OCI-M2 (cell line): Measurements from ENCODE around the gene ACO2.

ENCODE experiments used
- DNase-seq: peaks from one replicate; lab custom pipeline; 2025; ENCODE audit not compliant: unreplicated experiment; lab: John Stamatoyannopoulos, UW

ACO2 gene

GRCh38 chr22:41518048-41518347 lies 49.1 kb downstream of the ACO2 start:
- no peak for DNase-seq

GRCh38 chr22:41521126-41521525 lies 52.2 kb downstream of the ACO2 start:
- no peak for DNase-seq

GRCh38 chr22:41522813-41523212 lies 53.9 kb downstream of the ACO2 start:
- no peak for DNase-seq

- no peak for DNase-seq
Measured at GRCh38 chr22:41523464-41524221, 54.7 kb downstream of the ACO2 start.

GRCh38 chr22:41524251-41524661 lies 55.3 kb downstream of the ACO2 start:
- no peak for DNase-seq

- DNase-seq = no peak
Measured at GRCh38 chr22:41524809-41525449, 56.0 kb downstream of the ACO2 start.

- DNase-seq = no peak
Measured at GRCh38 chr22:41525450-41526225, 56.7 kb downstream of the ACO2 start.

GRCh38 chr22:41526226-41526829 lies 57.4 kb downstream of the ACO2 start:
- no peak for DNase-seq

- no peak for DNase-seq
Measured at GRCh38 chr22:41526830-41527799, 58.2 kb downstream of the ACO2 start.

- no peak for DNase-seq
Measured at GRCh38 chr22:41528132-41528766, 59.3 kb downstream of the ACO2 start.

GRCh38 chr22:41528938-41529561 lies 60.1 kb downstream of the ACO2 start:
- DNase-seq = no peak

GRCh38 chr22:41530890-41531714 lies 62.2 kb downstream of the ACO2 start:
- no peak for DNase-seq

- DNase-seq = no peak
Measured at GRCh38 chr22:41531715-41532477, 63.0 kb downstream of the ACO2 start.

GRCh38 chr22:41532908-41533825 lies 64.2 kb downstream of the ACO2 start:
- no peak for DNase-seq

- no peak for DNase-seq
Measured at GRCh38 chr22:41534219-41534618, 65.3 kb downstream of the ACO2 start.

- no peak for DNase-seq
Measured at GRCh38 chr22:41535244-41535643, 66.3 kb downstream of the ACO2 start.

- no peak for DNase-seq
Measured at GRCh38 chr22:41537203-41537602, 68.3 kb downstream of the ACO2 start.
